ENCODE data around the gene SHISA8.

Gene SHISA8

DNA sequence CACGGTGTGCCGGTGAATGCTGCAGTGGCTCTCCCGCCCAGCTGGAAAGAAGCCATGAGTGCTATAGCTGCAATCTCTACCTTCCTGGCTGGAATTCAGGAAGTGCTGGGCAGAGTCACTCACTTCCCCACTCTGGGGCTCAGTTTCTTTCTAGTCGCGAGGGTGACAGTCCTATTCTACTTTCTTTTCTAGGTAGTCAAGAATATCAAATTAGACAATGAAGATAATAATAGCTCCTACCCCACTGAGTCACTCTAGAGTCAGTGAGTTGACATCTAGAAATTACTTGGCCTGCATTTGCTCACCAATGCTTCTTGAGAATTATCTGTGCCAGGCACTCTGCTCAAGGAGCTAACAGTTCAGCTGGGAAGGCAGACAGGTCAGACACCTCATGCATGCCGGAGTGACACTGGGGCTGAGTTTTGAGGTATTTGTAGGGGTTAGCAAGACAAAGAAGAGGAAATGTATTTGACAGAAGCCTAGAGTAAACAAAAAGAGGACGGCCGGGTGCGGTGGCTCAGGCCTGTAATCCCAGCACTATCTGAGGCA is 28.9 kb upstream of the SHISA8 start:
- Histone ChIP-seq H3K36me3 (ENCODE audit: insufficient read depth, low read length) (peaks cover 35% of the 10 kb centered on the region), H3K4me1 (ENCODE audit: insufficient read depth, low read length) (peaks cover 17% of the 10 kb centered on the region), H3K27me3 (ENCODE audit: insufficient read depth, low read length) (no peaks in the 10 kb centered on the region), H2AFZ (ENCODE audit: low read depth, low read length) (no peak overlapping the region), H3K9me3 (ENCODE audit: low read length) (no peaks in the 10 kb centered on the region), H3K4me3 (ENCODE audit: low read length) (no peak overlapping the region)

GRCh38 chr22:41940832-41941765 is 26.2 kb upstream of the SHISA8 start:
- no peaks in the 10 kb centered on the region for H3K9me3 ChIP-seq (ENCODE audit: low read length)
- peaks cover 10% of the 10 kb centered on the region for H3K4me1 ChIP-seq (ENCODE audit: insufficient read depth, low read length)
- peaks cover 48% of the 10 kb centered on the region for H3K36me3 ChIP-seq (ENCODE audit: insufficient read depth, low read length)
- no peaks in the 10 kb centered on the region for H3K27me3 ChIP-seq (ENCODE audit: insufficient read depth, low read length)
- no peak overlapping the region for H3K4me3 ChIP-seq (ENCODE audit: low read length)
- no peak overlapping the region for H2AFZ ChIP-seq (ENCODE audit: low read depth, low read length)

DNA sequence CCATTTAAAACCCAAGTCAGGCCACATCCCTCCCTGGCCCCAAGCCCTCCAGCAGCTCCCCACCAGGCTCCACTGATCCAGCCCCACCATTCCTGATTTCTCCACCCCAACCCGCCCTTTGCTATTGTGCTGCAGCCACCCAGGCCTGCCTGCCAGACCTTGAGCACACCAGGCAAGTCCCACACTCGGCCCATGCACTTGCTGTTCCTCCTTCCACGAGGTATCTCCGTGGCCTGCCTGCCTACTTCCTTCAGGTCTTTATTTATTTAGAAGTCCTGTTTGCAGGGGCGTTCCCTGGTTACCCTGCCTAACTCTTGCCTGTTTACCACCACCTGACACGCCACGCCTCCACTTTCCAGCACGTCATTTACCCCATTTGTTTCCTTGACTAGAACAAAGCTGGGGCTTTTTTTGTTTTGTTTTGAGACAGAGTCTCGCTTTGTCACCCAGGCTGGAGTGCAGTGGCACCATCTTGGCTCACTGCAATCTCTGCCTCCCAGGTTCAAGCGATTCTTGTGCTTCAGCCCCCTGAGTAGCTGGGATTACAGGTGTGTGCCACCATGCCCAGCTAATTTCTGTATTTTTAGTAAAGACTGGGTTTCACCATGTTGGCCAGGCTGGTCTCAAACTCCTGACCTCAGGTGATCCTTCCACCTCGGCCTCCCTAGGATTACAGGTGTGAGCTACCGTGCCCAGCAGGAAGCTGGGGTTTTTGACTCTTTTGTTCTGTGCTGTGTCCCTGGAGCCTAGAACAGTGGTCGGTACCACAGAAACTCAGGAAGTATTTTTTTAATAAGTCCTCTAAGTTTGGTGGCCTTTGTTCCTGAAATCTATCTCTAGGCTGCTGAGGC is 25.3 kb upstream of the SHISA8 start:
- Histone ChIP-seq H3K4me3 (ENCODE audit: low read length) (no peak overlapping the region), H3K27me3 (ENCODE audit: insufficient read depth, low read length) (no peaks in the 10 kb centered on the region), H3K9me3 (ENCODE audit: low read length) (no peaks in the 10 kb centered on the region), H2AFZ (ENCODE audit: low read depth, low read length) (no peak overlapping the region), H3K4me1 (ENCODE audit: insufficient read depth, low read length) (peaks cover 3% of the 10 kb centered on the region), H3K36me3 (ENCODE audit: insufficient read depth, low read length) (peaks cover 48% of the 10 kb centered on the region)

DNA sequence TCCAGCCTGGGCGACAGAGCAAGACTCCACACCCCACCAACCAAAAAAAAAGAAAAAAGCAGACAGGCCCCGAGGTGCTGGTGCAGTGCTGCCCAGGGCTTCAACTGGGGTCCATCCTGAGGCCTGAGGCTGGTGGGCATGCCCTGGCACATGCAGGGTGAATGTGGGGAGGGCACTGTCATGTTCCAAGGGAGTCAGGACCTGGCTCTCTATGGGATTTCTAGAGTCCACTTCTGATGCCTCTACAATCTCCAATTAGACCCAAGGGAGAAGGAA is 22.0 kb upstream of the SHISA8 start:
- Histone ChIP-seq H3K4me3 (ENCODE audit: low read length) (no peak overlapping the region), H2AFZ (ENCODE audit: low read depth, low read length) (no peak overlapping the region), H3K36me3 (ENCODE audit: insufficient read depth, low read length) (peaks cover 26% of the 10 kb centered on the region), H3K9me3 (ENCODE audit: low read length) (no peaks in the 10 kb centered on the region), H3K4me1 (ENCODE audit: insufficient read depth, low read length) (no peaks in the 10 kb centered on the region), H3K27me3 (ENCODE audit: insufficient read depth, low read length) (no peaks in the 10 kb centered on the region)

- H3K27me3 ChIP-seq (ENCODE audit: insufficient read depth, low read length): no peaks in the 10 kb centered on the region
- H3K36me3 ChIP-seq (ENCODE audit: insufficient read depth, low read length): peaks cover 21% of the 10 kb centered on the region
- no peaks in the 10 kb centered on the region for H3K4me1 ChIP-seq (ENCODE audit: insufficient read depth, low read length)
- H3K9me3 ChIP-seq (ENCODE audit: low read length): no peaks in the 10 kb centered on the region
- H2AFZ ChIP-seq (ENCODE audit: low read depth, low read length): no peak overlapping the region
- H3K4me3 ChIP-seq (ENCODE audit: low read length): no peak overlapping the region
Observed at GRCh38 chr22:41935509-41935908, 20.6 kb upstream of the SHISA8 start.

GRCh38 chr22:41935015-41935351 is 20.1 kb upstream of the SHISA8 start:
- Histone ChIP-seq H3K36me3 (ENCODE audit: insufficient read depth, low read length) (peaks cover 21% of the 10 kb centered on the region), H2AFZ (ENCODE audit: low read depth, low read length) (no peak overlapping the region), H3K27me3 (ENCODE audit: insufficient read depth, low read length) (no peaks in the 10 kb centered on the region), H3K4me3 (ENCODE audit: low read length) (no peak overlapping the region), H3K4me1 (ENCODE audit: insufficient read depth, low read length) (no peaks in the 10 kb centered on the region), H3K9me3 (ENCODE audit: low read length) (no peaks in the 10 kb centered on the region)

DNA sequence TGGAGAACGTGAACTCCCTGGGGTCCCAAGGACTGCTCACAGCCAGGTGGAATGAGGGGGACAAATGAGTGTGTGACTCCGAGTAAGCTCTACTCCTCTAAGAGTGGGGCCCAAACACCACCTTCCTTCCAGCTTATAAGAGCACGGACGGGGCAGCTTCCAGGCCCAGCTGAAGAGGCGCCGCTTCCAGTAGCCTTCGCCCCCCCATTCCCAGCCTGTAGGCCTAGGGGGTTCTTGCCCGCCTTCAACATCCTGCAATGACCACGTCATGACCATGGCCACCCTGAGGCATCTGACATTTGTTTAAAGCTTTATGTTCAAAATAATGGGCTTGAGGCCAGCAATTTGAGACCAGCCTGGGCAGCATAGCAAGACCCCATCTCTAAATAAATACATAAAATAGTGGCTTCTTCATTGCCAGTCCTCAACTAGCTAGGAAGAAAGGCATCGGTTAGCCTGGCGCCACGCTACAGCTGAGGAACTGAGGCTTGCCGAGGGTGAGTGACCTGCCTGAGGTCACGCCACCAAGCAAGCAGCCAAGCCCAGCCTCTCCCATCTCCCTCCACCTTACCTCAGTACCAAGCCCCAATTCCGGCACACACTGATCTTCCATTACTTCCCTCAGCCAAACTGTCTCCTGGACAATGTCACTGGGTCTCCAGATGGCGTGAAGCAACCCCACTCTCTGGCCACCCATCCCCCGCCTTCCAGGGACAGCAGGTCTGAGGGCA is 19.6 kb upstream of the SHISA8 start:
- no peaks in the 10 kb centered on the region for H3K27me3 ChIP-seq (ENCODE audit: insufficient read depth, low read length)
- no peak overlapping the region for H3K4me3 ChIP-seq (ENCODE audit: low read length)
- H2AFZ ChIP-seq (ENCODE audit: low read depth, low read length): no peak overlapping the region
- H3K9me3 ChIP-seq (ENCODE audit: low read length): no peaks in the 10 kb centered on the region
- peaks cover 20% of the 10 kb centered on the region for H3K36me3 ChIP-seq (ENCODE audit: insufficient read depth, low read length)
- H3K4me1 ChIP-seq (ENCODE audit: insufficient read depth, low read length): no peaks in the 10 kb centered on the region

DNA sequence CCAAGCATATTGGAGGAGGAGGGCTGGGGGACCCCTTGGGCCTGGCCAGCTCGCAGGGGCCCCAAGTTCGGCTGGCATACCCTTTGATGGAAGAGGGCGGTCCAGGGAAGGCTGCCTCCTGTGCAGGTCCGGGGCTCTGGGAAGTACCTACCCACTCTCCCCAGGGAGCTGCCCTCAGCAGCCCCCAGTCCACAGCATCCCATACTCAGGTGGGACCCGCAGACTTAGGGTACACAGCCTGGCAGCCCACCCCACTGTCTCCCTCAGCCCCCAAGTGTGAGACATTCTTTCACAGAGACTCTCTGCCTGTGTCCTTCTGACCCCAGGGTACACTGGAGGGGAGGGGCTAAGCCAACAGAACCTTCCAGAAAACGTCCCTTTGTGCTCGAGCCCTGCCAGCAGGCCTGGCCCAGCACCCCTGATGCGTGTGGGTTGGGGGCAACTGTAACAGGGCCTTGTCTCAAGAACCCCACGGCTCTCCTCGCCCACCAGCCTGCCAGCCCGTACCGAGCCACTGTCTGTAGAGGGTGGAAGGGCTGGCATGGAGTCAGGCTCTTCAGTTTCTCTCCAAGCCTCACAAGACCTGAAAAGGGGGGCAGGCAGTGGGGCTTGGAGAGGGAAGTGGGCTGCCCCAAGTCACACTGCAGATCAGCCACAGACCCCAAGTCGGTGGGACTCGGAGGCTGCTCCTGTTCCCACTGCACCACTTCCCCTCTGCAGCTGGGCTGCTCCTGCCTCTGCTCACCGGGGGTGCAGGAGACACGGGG is 18.7 kb upstream of the SHISA8 start:
- Histone ChIP-seq H3K9me3 (ENCODE audit: low read length) (no peaks in the 10 kb centered on the region), H2AFZ (ENCODE audit: low read depth, low read length) (no peak overlapping the region), H3K36me3 (ENCODE audit: insufficient read depth, low read length) (peaks cover 12% of the 10 kb centered on the region), H3K4me1 (ENCODE audit: insufficient read depth, low read length) (peaks cover 3% of the 10 kb centered on the region), H3K4me3 (ENCODE audit: low read length) (no peak overlapping the region), H3K27me3 (ENCODE audit: insufficient read depth, low read length) (no peaks in the 10 kb centered on the region)

- no peak overlapping the region for H2AFZ ChIP-seq (ENCODE audit: low read depth, low read length)
Observed at GRCh38 chr22:41932353-41932752, 17.5 kb upstream of the SHISA8 start.

GRCh38 chr22:41931701-41932269 is 16.9 kb upstream of the SHISA8 start:
- Histone ChIP-seq H2AFZ (ENCODE audit: low read depth, low read length) (no peak overlapping the region), H3K27me3 (ENCODE audit: insufficient read depth, low read length) (no peaks in the 10 kb centered on the region), H3K9me3 (ENCODE audit: low read length) (no peaks in the 10 kb centered on the region), H3K36me3 (ENCODE audit: insufficient read depth, low read length) (peaks cover under 1% of the 10 kb centered on the region), H3K4me1 (ENCODE audit: insufficient read depth, low read length) (peaks cover 8% of the 10 kb centered on the region), H3K4me3 (ENCODE audit: low read length) (no peak overlapping the region)

More at GRCh38 chr22:41932353-41932752, 17.5 kb upstream of the SHISA8 start:
- Histone ChIP-seq H3K36me3 (ENCODE audit: insufficient read depth, low read length) (peaks cover 5% of the 10 kb centered on the region), H3K27me3 (ENCODE audit: insufficient read depth, low read length) (no peaks in the 10 kb centered on the region), H3K4me3 (ENCODE audit: low read length) (no peak overlapping the region), H3K4me1 (ENCODE audit: insufficient read depth, low read length) (peaks cover 8% of the 10 kb centered on the region), H3K9me3 (ENCODE audit: low read length) (no peaks in the 10 kb centered on the region)

DNA sequence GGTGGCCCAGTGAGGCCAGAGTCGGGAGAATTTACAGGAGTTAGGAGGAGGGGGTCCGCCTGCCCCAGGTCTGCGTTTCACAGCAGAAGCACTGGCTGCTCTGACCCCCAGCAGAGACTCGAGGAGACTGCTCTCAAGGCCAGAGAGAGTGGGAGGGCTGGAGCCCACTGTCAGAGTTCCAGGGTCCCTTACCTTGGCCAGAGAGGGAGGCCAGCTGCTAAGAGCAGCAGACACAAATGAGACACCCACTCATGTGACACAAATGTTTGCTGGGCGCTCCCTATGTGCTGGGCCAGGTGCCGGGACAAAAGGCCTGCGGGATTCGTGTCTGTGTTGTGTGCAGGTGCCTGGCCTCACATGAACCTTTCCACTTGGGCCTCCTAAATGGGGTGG is 14.5 kb upstream of the SHISA8 start:
- Histone ChIP-seq H3K9me3 (ENCODE audit: low read length) (no peaks in the 10 kb centered on the region), H3K4me3 (ENCODE audit: low read length) (no peak overlapping the region), H3K4me1 (ENCODE audit: insufficient read depth, low read length) (peaks cover 8% of the 10 kb centered on the region), H3K27me3 (ENCODE audit: insufficient read depth, low read length) (no peaks in the 10 kb centered on the region), H3K36me3 (ENCODE audit: insufficient read depth, low read length) (no peaks in the 10 kb centered on the region), H2AFZ (ENCODE audit: low read depth, low read length) (no peak overlapping the region)

All from neuron (in vitro differentiated cells).